ENCODE data around the gene STX7. TPM values are rescaled to one million over a fixed set of nuclear protein-coding genes. Genes with fewer than 3 reads are reported as not detected.
A peak's percentile ranks its signal among the peaks of the same experiment; 100 is the strongest.

Gene STX7
- total RNA-seq, 1 experiment from 2014 or later, result 33.0 TPM

- Mint-ChIP-seq H3K27ac (ENCODE audit: low read depth, unreplicated experiment) (no peak overlapping the region), H3K36me3 (ENCODE audit: insufficient read depth, unreplicated experiment) (peaks cover 4% of the 10 kb centered on the region), H3K4me1 (ENCODE audit: insufficient read depth, unreplicated experiment) (no peaks in the 10 kb centered on the region), H3K9me3 (ENCODE audit: unreplicated experiment) (no peaks in the 10 kb centered on the region), H3K27me3 (ENCODE audit: insufficient read depth, unreplicated experiment) (no peaks in the 10 kb centered on the region), H3K4me3 (ENCODE audit: unreplicated experiment) (no peak overlapping the region)
- TF ChIP-seq CTCF (IDR thresholded peaks at IDR 0.05; ENCODE audit: unreplicated experiment), result peak; percentile 62
- ChIA-PET CTCF (interaction anchor here (0.6 to 2.2 kb wide), 18 partner anchors 11 to 1022 kb away, joined by 3 to 12 read pairs (median 4); partner anchors contain the start of genes SLC18B1 and STX7), POLR2A (interaction anchor here (0.7 to 1.6 kb wide), 3 partner anchors 185 to 268 kb away, joined by 3 to 5 read pairs (median 3); partner anchors contain the start of gene SLC18B1)
- intact Hi-C loops (cut with micrococcal nuclease), result loop anchor here (1.0 to 5.0 kb wide), 5 partner anchors 139 to 269 kb away; no protein-coding TSS in a partner anchor
- peak; percentile 78 for DNase-seq (ENCODE audit: unreplicated experiment)
- no TSS peak for BruUV-seq (replicated peaks)
These were observed 17.5 kb upstream of the STX7 start for GRCh38 chr6:132530293-132530974.

- Mint-ChIP-seq H3K9me3 (ENCODE audit: unreplicated experiment) (no peaks in the 10 kb centered on the region), H3K4me1 (ENCODE audit: insufficient read depth, unreplicated experiment) (no peaks in the 10 kb centered on the region), H3K27ac (ENCODE audit: low read depth, unreplicated experiment) (no peak overlapping the region), H3K36me3 (ENCODE audit: insufficient read depth, unreplicated experiment) (no peaks in the 10 kb centered on the region), H3K27me3 (ENCODE audit: insufficient read depth, unreplicated experiment) (peaks cover 19% of the 10 kb centered on the region), H3K4me3 (ENCODE audit: unreplicated experiment) (no peak overlapping the region)
- CTCF ChIA-PET, result interaction anchor here (0.5 to 1.9 kb wide), 7 partner anchors 10 to 1024 kb away, joined by 3 to 6 read pairs (median 4); partner anchors contain the start of gene RPS12
- POLR2A ChIA-PET, result interaction anchor here (0.7 kb wide), 1 partner anchor 226 kb away, joined by 5 read pairs; no protein-coding TSS in a partner anchor
- peak; percentile 80 for DNase-seq (ENCODE audit: unreplicated experiment)
- no TSS peak for BruUV-seq (replicated peaks)
- intact Hi-C loops (cut with micrococcal nuclease), result loop anchor here (5.0 kb wide), 1 partner anchor 285 kb away; the partner anchor contains the start of gene RPS12
- TF ChIP-seq CTCF (IDR thresholded peaks at IDR 0.05; ENCODE audit: unreplicated experiment), result no peak
These were observed 14.9 kb upstream of the STX7 start for GRCh38 chr6:132527791-132528190.

GRCh38 chr6:132526461-132526860 is 13.5 kb upstream of the STX7 start:
- DNase-seq (ENCODE audit: unreplicated experiment), result peak; percentile 9
- Mint-ChIP-seq H3K27ac (ENCODE audit: low read depth, unreplicated experiment) (no peak overlapping the region), H3K36me3 (ENCODE audit: insufficient read depth, unreplicated experiment) (no peaks in the 10 kb centered on the region), H3K4me3 (ENCODE audit: unreplicated experiment) (no peak overlapping the region), H3K27me3 (ENCODE audit: insufficient read depth, unreplicated experiment) (peaks cover 31% of the 10 kb centered on the region), H3K4me1 (ENCODE audit: insufficient read depth, unreplicated experiment) (no peaks in the 10 kb centered on the region), H3K9me3 (ENCODE audit: unreplicated experiment) (no peaks in the 10 kb centered on the region)
- BruUV-seq (replicated peaks), result no TSS peak
- intact Hi-C loops (cut with micrococcal nuclease), result loop anchor here (5.0 kb wide), 1 partner anchor 286 kb away; the partner anchor contains the start of gene RPS12
- CTCF ChIA-PET, result interaction anchor here (0.7 to 1.9 kb wide), 7 partner anchors 9 to 1447 kb away, joined by 3 to 9 read pairs (median 4); no protein-coding TSS in a partner anchor
- TF ChIP-seq CTCF (IDR thresholded peaks at IDR 0.05; ENCODE audit: unreplicated experiment), result no peak
- POLR2A ChIA-PET, result interaction anchor here (1.2 kb wide), 1 partner anchor 288 kb away, joined by 5 read pairs; the partner anchor contains the start of gene RPS12

- H3K4me1 Mint-ChIP-seq (ENCODE audit: insufficient read depth, unreplicated experiment), result no peaks in the 10 kb centered on the region
- no peak overlapping the region for H3K4me3 Mint-ChIP-seq (ENCODE audit: unreplicated experiment)
- H3K27me3 Mint-ChIP-seq (ENCODE audit: insufficient read depth, unreplicated experiment), result peaks cover 31% of the 10 kb centered on the region
- H3K36me3 Mint-ChIP-seq (ENCODE audit: insufficient read depth, unreplicated experiment), result no peaks in the 10 kb centered on the region
- no peak overlapping the region for H3K27ac Mint-ChIP-seq (ENCODE audit: low read depth, unreplicated experiment)
- BruUV-seq (replicated peaks), result no TSS peak
- ChIA-PET POLR2A (interaction anchor here (1.4 kb wide), 1 partner anchor 13 kb away, joined by 7 read pairs; the partner anchor contains the start of gene STX7), CTCF (interaction anchor here (1.3 to 1.7 kb wide), 4 partner anchors 8 to 244 kb away, joined by 3 to 9 read pairs (median 4); no protein-coding TSS in a partner anchor)
- intact Hi-C loops (cut with micrococcal nuclease), result loop anchor here (5.0 kb wide), 1 partner anchor 286 kb away; the partner anchor contains the start of gene RPS12
- no peak for DNase-seq (ENCODE audit: unreplicated experiment)
- no peaks in the 10 kb centered on the region for H3K9me3 Mint-ChIP-seq (ENCODE audit: unreplicated experiment)
- no peak for TF ChIP-seq CTCF (IDR thresholded peaks at IDR 0.05; ENCODE audit: unreplicated experiment)
These were observed 12.9 kb upstream of the STX7 start for GRCh38 chr6:132525866-132526265.

Measured in MCF 10A (cell line).